ENCODE data around the gene PARD3.

The PARD3 gene

DNA sequence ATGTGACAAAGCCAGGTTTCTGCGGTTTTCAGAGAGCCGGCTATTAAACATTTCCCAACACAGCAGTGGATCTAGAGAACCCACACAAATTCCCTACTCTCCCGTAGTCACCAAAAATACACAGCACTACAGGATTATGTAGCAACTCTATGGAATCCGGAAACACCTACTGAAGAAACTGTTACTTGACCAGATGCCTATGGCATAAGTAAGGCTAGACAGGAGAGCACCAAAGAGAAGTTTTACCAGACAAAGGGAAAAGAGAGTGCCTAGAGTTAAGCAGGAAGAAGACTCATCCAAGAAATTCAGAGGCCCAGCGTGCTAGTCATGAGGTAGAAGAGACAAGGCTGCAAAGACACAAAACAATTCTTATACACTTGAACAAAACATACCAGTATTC, 321.1 kb downstream of the PARD3 start:
- DNase-seq (ENCODE audit: low read depth) = peak; percentile 67

DNA sequence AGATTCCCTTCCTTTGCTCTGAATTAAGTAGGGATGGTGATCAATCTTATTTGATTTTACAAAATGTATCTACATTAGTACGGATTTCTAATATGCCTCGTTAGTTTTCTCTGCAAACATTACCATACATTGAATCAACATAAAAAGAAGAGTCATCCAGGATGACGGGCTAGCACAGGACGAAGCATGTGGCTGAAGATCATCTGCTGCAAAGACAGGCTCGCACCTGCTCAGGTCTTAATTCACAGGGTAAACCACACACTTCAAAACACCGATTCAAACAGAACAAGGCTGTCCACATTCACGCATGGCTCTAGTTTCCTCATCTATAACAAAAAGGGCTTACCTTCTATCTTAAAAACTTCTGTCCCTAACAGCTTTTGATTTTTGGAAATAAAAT, 323.0 kb downstream of the PARD3 start:
- DNase-seq (ENCODE audit: low read depth) = no peak

DNA sequence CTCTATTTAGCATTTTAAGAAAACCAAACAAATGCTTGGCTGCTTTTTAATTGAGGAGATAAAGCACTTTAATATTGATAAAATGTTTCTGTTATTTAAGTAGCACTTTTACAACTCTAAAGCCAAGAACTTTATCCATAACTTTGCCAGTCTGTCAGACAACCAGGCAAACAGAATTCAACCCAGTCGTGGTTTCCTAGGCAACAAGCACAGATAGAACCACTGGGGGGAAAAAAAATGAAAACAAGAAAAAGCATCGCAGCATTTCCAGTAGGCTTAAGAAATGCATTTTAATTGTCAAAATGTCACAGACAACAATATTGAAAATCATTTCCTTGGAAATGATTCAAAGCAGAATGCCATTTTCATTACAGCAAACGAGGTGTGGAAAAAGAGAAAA, 323.4 kb downstream of the PARD3 start:
- no peak for DNase-seq (ENCODE audit: low read depth)

GRCh38 chr10:34489973-34490745, 324.9 kb downstream of the PARD3 start:
- DNase-seq (ENCODE audit: low read depth) = peak; percentile 74

GRCh38 chr10:34489411-34489810, 325.7 kb downstream of the PARD3 start:
- DNase-seq (ENCODE audit: low read depth) = no peak

DNA sequence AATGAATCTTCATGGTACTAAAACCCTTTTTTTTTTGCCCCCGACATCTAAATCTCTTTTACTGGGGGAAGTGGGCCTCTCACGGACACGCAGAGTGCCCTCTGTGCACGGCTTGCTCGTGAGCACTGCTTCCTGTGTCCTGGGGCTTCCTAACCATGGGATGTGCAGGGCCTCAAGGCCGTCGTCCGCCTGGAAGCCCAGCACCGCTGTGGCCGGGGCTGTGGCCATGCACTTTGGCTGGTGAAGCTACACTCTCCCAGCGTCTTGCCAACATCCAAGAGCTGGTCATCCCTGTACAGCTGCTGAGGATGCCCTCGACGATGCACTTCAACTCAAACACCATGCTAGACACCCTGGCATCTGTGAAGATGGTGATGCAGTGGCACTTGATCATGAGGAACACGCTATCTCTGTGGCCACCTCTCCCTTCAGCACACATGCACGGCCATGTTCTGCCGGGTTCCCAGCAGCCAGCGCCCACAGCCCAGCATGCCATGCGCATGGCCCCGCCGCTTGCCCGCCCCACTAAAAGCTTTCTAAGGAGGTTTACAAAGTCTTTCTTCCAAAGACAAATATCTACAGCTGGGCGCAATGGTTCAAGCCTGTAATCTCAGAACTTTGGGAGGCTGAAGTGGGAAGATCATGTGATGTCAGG, 326.5 kb downstream of the PARD3 start:
- DNase-seq (ENCODE audit: low read depth) = no peak

- DNase-seq (ENCODE audit: low read depth) = no peak
These were observed 329.1 kb downstream of the PARD3 start for GRCh38 chr10:34486008-34486407.

GRCh38 chr10:34484164-34484563, 330.9 kb downstream of the PARD3 start:
- DNase-seq (ENCODE audit: low read depth) = no peak

DNA sequence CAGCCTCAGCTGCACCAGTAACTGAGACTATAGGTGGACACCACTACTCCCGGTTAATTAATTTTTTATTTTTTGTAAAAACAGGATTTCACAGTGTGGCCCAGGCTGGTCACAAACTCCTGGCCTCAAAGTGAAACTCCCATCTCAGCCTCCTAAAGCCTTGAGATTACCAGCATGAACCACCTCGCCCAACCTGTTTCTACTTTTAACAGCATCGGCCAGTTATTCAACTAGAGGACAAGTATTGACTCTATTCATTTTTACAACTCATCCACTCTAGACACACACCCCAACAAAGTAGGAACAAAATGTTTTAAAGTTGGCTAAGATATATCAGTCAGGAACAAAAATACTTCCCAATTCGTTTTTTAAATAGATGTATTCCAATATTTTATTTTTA, 334.8 kb downstream of the PARD3 start:
- no peak for DNase-seq (ENCODE audit: low read depth)

- no peak for DNase-seq (ENCODE audit: low read depth)
These were observed 335.4 kb downstream of the PARD3 start for GRCh38 chr10:34479520-34480179.

GRCh38 chr10:34477249-34477648, 337.8 kb downstream of the PARD3 start:
- no peak for DNase-seq (ENCODE audit: low read depth)

GRCh38 chr10:34476608-34477007, 338.5 kb downstream of the PARD3 start:
- DNase-seq (ENCODE audit: low read depth) = no peak

- no peak for DNase-seq (ENCODE audit: low read depth)
These were observed 339.3 kb downstream of the PARD3 start for GRCh38 chr10:34475786-34476185.

DNA sequence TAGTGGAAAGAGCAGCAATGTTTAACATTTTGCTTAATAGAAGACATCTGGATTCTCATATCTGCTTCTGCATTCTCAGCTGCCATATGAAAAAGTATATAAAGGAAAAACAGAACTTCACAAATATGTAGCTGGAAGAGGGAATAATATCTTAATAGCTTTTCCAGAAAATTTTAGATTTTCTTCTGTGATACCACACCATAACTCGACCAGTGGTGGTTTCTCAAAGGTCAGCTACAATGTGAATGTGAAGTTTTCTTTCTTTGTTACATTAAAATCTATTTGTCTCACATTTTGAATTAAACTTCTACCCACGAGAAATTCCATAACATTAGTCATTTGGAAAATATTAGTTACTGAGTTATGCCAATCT, 339.8 kb downstream of the PARD3 start:
- DNase-seq (ENCODE audit: low read depth) = no peak

GRCh38 chr10:34474555-34475273, 340.4 kb downstream of the PARD3 start:
- no peak for DNase-seq (ENCODE audit: low read depth)

DNA sequence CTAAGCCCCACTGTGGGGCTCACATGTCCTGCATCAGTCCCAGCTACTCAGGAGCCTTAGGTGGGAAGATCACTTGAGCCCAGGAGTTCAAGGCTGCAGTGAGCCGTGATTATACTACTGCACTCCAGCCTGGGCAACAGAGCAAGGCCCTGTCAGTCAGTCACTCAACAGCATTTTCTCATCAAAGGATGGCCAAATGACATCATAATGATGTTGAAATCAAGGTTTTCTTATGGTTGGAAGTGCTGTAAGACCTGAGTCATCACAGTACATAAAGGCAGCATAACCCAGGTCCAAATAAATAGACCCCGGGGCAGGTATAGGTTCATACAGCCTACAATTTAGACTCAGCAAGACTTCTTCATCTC, 341.1 kb downstream of the PARD3 start:
- peak; percentile 81 for DNase-seq (ENCODE audit: low read depth)

DNA sequence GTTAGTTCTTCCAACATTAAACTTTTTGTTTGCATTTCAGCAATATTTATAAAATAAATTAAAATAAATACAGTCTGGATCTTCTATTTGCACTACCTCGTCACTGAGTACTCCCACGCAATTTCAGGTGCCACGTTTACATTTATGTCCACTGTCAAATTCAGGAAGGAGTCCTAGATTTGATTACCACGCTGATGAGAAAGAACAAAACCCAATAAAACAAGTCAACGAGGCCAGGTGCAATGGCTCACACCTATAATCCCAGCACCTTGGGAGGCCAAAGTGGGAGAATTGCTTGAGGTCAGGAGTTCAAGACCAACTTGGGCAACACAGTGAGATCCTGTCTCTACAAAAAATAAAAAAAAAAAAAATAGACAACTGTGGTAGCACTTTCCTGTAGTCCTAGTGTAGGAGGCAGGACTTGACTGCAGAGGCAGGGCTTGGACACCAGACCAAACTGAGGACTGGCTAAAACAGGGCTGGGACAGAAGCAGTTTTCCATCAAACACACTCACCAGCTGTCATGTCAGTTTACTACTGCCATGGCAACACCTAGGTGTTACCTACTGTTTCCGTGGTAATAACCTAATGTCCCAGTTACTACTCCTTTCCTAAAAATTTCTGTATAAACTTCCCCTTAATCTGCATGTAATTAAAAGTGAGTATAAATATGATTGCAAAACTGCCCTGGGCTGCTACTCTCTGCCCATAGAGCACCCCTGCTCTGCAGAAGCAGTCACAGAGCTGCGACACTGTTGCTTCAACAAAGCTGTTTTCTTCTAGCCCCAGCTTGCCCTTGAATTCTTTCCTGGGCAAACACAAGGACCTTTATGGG, 341.7 kb downstream of the PARD3 start:
- no peak for DNase-seq (ENCODE audit: low read depth)

GRCh38 chr10:34470307-34470706, 344.8 kb downstream of the PARD3 start:
- DNase-seq (ENCODE audit: low read depth) = no peak

DNA sequence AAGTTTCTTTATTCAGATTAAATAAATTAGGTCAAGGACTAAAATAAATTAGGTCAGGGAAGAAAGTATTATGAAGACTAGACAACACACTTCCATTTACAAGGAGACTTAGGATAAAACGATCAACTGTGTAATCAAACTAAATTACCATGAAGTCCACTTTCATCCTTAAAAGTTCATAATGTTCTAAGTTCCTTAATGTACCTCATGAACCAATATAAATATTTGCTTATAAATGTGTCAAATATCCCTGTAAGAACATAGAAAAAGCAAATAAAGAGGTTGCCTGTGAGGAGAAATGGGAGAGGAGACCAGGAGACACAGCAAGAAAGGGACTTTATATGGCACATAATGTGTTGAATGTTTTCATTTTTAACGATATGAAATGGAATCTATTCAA, 345.6 kb downstream of the PARD3 start:
- no peak for DNase-seq (ENCODE audit: low read depth)

GRCh38 chr10:34467902-34468301, 347.2 kb downstream of the PARD3 start:
- no peak for DNase-seq (ENCODE audit: low read depth)

DNA sequence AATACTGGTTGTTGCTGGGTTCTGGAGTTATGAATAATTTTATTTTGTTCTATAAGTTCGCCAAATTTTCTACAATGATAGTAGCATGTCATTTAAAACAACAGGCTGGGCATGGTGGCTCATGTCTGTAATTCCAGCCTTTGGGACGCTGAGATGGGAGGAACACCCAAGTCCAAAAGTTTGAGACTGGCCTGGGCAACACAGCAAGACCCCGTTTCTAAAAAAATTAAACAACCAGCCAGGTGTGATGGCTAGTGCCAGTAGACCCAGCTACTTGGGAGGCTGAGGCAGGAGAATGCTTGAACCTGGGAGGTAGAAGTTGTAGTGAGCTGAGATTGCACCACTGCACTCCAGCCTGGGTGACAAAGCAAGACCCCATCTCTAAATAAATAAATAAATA, 347.7 kb downstream of the PARD3 start:
- DNase-seq (ENCODE audit: low read depth) = no peak

GRCh38 chr10:34465678-34466077, 349.4 kb downstream of the PARD3 start:
- no peak for DNase-seq (ENCODE audit: low read depth)

Measured in amniotic epithelial cell (primary cell).